Type B pancreatic cell (in vitro differentiated cells): Measurements from ENCODE around the gene NOD1. TPM values are rescaled to one million over a fixed set of nuclear protein-coding genes. Genes with fewer than 3 reads are reported as not detected.

Experiments
- DNase-seq: peaks from one replicate; pipeline ENCODE4 v3.0.0; 2021; ENCODE audit warnings: mixed read lengths; ENCODE audit not compliant: unreplicated experiment; ENCODE audit errors: extremely low spot score
- H3K27ac Mint-ChIP-seq: 2 replicates; pipeline ENCODE4 v1.8.0; 2021; ENCODE audit warnings: mild to moderate bottlenecking, mixed read lengths
- H3K27me3 Mint-ChIP-seq: 2 replicates; pipeline ENCODE4 v1.8.0; 2021; ENCODE audit warnings: mixed read lengths
- H3K36me3 Mint-ChIP-seq: 2 replicates; pipeline ENCODE4 v1.8.0; 2021; ENCODE audit warnings: mixed read lengths
- H3K4me1 Mint-ChIP-seq: one replicate; pipeline ENCODE4 v1.8.0; 2021; ENCODE audit warnings: mixed read lengths; ENCODE audit not compliant: unreplicated experiment
- H3K4me3 Mint-ChIP-seq: 2 replicates; pipeline ENCODE4 v1.8.0; 2021; ENCODE audit warnings: mild to moderate bottlenecking, mixed read lengths
- H3K9me3 Mint-ChIP-seq: 2 replicates; pipeline ENCODE4 v1.8.0; 2021; ENCODE audit warnings: mixed read lengths
- total RNA-seq: library from RNA; stranded (reverse); gene quantifications from 2 replicates; pipeline ENCODE4 v1.2.1, GENCODE V29; 2021; ENCODE audit warnings: low replicate concordance
- TF ChIP-seq, protein P1 (sequence below): fragments of 200-600 bp; sonication (generic); conservative IDR thresholded peaks from 2 replicates; pipeline ENCODE4 v1.5.0; 2021; ENCODE audit warnings: antibody characterized with exemption, mild to moderate bottlenecking

Gene NOD1
- total RNA-seq, 1 donor from 2014 or later = 10.9 TPM

DNA sequence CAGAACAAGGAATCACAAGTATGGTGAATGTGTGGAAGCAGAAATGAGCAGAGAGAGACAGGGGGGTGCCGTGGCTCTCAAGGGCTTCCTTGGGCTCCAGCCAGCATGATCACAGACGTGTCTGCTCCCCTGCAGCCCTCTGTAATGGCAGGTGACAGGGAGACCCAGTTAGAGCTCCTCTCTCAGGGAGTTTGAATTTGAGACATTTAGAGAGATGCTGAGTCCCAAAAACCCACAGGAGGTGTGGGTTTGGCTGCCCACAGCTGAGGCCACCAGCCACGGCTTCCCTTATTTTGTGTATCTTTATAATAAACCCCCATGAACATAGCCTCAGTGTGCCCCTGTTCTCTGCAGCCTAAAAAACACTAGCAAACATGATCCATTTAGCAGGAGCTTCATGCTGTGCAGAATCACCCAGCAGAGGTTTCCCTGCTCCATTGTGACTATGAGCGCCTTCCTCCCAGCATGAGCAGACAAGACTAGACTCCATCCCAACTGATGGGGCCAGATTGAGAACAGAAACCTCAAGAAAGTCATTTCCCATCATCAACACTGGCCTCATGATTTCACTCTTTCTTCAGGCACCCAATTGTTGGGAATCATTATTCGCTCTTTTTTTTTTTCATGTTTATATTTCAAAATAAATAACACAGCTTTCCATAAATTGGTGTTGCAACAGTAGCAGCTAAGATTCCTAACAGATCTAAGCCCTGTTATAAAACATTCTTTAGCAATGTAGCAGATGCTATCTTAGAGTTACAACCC is 13.4 kb downstream of the NOD1 start:
- TF ChIP-seq, protein P1, sequence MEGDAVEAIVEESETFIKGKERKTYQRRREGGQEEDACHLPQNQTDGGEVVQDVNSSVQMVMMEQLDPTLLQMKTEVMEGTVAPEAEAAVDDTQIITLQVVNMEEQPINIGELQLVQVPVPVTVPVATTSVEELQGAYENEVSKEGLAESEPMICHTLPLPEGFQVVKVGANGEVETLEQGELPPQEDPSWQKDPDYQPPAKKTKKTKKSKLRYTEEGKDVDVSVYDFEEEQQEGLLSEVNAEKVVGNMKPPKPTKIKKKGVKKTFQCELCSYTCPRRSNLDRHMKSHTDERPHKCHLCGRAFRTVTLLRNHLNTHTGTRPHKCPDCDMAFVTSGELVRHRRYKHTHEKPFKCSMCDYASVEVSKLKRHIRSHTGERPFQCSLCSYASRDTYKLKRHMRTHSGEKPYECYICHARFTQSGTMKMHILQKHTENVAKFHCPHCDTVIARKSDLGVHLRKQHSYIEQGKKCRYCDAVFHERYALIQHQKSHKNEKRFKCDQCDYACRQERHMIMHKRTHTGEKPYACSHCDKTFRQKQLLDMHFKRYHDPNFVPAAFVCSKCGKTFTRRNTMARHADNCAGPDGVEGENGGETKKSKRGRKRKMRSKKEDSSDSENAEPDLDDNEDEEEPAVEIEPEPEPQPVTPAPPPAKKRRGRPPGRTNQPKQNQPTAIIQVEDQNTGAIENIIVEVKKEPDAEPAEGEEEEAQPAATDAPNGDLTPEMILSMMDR = no peak
- Mint-ChIP-seq H3K36me3 (no peaks in the 10 kb centered on the region), H3K9me3 (no peaks in the 10 kb centered on the region), H3K4me1 (peaks cover 47% of the 10 kb centered on the region), H3K27me3 (no peaks in the 10 kb centered on the region), H3K27ac (peak overlapping the region; percentile 34), H3K4me3 (no peak overlapping the region)
- DNase-seq = no peak

DNA sequence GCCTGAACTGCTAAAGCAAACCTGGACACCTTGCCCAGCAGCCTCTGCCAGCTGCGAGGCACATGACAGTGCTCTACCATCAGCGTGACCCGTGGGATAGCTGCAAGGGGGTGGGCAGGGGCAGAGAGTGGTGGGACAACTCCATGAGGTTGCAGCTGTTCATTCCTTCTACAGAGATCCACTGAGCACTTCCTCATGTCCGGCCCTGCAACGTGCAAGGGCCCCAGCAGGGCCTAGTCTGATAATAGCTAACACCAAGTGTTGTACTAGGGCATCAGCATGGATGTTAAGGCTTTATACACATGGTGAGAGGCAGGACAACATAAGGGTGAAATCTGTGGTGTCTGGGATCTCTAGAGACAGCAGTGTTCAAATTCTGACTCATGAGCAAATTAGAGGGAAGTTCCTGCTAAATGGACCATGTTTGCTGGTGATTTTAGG is 14.3 kb downstream of the NOD1 start:
- DNase-seq = no peak
- H3K9me3 Mint-ChIP-seq = no peaks in the 10 kb centered on the region

GRCh38 chr7:30463405-30464145 is 15.0 kb downstream of the NOD1 start:
- H3K27ac Mint-ChIP-seq = no peak overlapping the region

More for the DNA sequence above, 14.3 kb downstream of the NOD1 start:
- no peak overlapping the region for H3K27ac Mint-ChIP-seq
- no peak overlapping the region for H3K4me3 Mint-ChIP-seq
- TF ChIP-seq, protein P1 = no peak
- peaks cover 48% of the 10 kb centered on the region for H3K4me1 Mint-ChIP-seq
- no peaks in the 10 kb centered on the region for H3K27me3 Mint-ChIP-seq
- H3K36me3 Mint-ChIP-seq = no peaks in the 10 kb centered on the region

DNA sequence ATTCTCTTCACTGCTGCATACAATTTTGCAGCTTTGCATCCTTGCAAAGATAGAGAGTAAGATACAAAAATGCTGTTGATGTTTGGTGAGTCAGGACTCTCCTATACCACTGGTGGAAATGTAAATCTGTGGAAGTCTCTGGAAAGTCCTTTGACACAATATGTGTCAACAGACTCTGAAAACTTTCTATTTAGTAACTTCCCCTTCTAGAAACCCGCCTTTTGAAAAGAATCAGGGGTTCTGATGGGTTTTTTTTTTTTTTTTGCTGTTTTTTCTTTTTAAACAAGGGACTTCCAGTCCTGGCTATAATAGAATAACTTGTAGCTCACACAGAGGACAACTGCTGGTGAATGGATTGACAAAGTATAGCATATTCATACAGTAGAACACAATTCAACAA is 16.4 kb downstream of the NOD1 start:
- H3K36me3 Mint-ChIP-seq = no peaks in the 10 kb centered on the region
- H3K4me1 Mint-ChIP-seq = peaks cover 47% of the 10 kb centered on the region
- no peak overlapping the region for H3K4me3 Mint-ChIP-seq
- no peaks in the 10 kb centered on the region for H3K27me3 Mint-ChIP-seq
- TF ChIP-seq, protein P1 = no peak
- H3K27ac Mint-ChIP-seq = no peak overlapping the region
- H3K9me3 Mint-ChIP-seq = no peaks in the 10 kb centered on the region
- DNase-seq = no peak

More at GRCh38 chr7:30463405-30464145, 15.0 kb downstream of the NOD1 start:
- Mint-ChIP-seq H3K4me1 (peaks cover 43% of the 10 kb centered on the region), H3K9me3 (no peaks in the 10 kb centered on the region), H3K27me3 (no peaks in the 10 kb centered on the region), H3K4me3 (no peak overlapping the region), H3K36me3 (no peaks in the 10 kb centered on the region)
- TF ChIP-seq, protein P1 = no peak
- DNase-seq = no peak

DNA sequence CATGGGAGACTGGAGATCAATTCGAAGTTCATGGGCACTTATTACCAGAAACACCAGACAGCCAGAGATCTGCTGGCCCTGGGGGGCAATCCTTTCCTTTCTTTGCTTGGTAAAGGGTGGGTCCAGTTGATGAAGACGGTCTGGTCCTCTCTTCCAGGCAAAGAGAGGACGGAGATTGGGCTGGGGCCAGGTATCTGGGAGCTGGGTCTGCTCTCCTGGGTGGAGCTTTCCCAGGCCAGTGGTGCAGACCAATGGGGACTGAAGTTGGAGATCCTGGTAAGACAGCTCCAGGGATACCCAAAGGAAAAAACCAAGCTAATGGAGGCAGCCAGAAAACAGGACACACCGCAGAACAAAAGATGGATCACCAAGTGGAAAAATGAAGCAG is 18.3 kb downstream of the NOD1 start:
- Mint-ChIP-seq H3K36me3 (no peaks in the 10 kb centered on the region), H3K27me3 (no peaks in the 10 kb centered on the region), H3K9me3 (no peaks in the 10 kb centered on the region), H3K4me1 (peaks cover 40% of the 10 kb centered on the region), H3K4me3 (no peak overlapping the region), H3K27ac (peak overlapping the region; percentile 4)
- no peak for DNase-seq
- TF ChIP-seq, protein P1 = no peak
